HTR-8/SVneo (cell line): ENCODE data around the gene IGF2.
A peak's percentile ranks its signal among the peaks of the same experiment; 100 is the strongest.

Experiments
- DNase-seq: peaks from one replicate; pipeline ENCODE4 v3.0.0; 2011; ENCODE audit warnings: low spot score, mixed read lengths; ENCODE audit not compliant: insufficient read length
- FAIRE-seq: peaks from 2 replicates; lab custom pipeline; 2011; peaks lifted over from hg19 to GRCh38; lab: Jason Lieb, UNC

Gene IGF2

GRCh38 chr11:2138431-2139122, 612 bp downstream of the IGF2 start:
- DNase-seq (no peak), FAIRE-seq (no peak)

- DNase-seq (no peak), FAIRE-seq (no peak)
These were observed 1.1 kb downstream of the IGF2 start for GRCh38 chr11:2138068-2138430.

- FAIRE-seq (peak; percentile 86), DNase-seq (peak; percentile 85)
These were observed 1.8 kb downstream of the IGF2 start for GRCh38 chr11:2137202-2138067.

- DNase-seq, result no peak
- FAIRE-seq, result no peak
These were observed 2.3 kb downstream of the IGF2 start for GRCh38 chr11:2136952-2137201.

- DNase-seq (no peak), FAIRE-seq (no peak)
These were observed 2.8 kb downstream of the IGF2 start for GRCh38 chr11:2136209-2136951.

- DNase-seq (no peak), FAIRE-seq (no peak)
These were observed 3.5 kb downstream of the IGF2 start for GRCh38 chr11:2135648-2136201.

- FAIRE-seq (no peak), DNase-seq (no peak)
These were observed 4.1 kb downstream of the IGF2 start for GRCh38 chr11:2135018-2135569.

- DNase-seq, result no peak
- no peak for FAIRE-seq
These were observed 4.9 kb downstream of the IGF2 start for GRCh38 chr11:2134022-2135010.

- FAIRE-seq (no peak), DNase-seq (no peak)
These were observed 5.8 kb downstream of the IGF2 start for GRCh38 chr11:2133241-2134021.

GRCh38 chr11:2132874-2133240, 6.3 kb downstream of the IGF2 start:
- FAIRE-seq (no peak), DNase-seq (no peak)

GRCh38 chr11:2132246-2132645, 6.9 kb downstream of the IGF2 start:
- DNase-seq (no peak), FAIRE-seq (no peak)

- DNase-seq (no peak), FAIRE-seq (peak; percentile 97)
These were observed 7.6 kb downstream of the IGF2 start for GRCh38 chr11:2131371-2132236.

GRCh38 chr11:2130881-2131352, 8.3 kb downstream of the IGF2 start:
- no peak for FAIRE-seq
- DNase-seq, result no peak

GRCh38 chr11:2129699-2130366, 9.4 kb downstream of the IGF2 start:
- DNase-seq (no peak), FAIRE-seq (no peak)

GRCh38 chr11:2129308-2129698, 9.9 kb downstream of the IGF2 start:
- no peak for FAIRE-seq
- no peak for DNase-seq

- no peak for FAIRE-seq
- DNase-seq, result no peak
These were observed 10.5 kb downstream of the IGF2 start for GRCh38 chr11:2128511-2129307.
